Colonic mucosa (tissue), 4 donors: ENCODE data around the gene CRADD. TPM values are rescaled to one million over a fixed set of nuclear protein-coding genes. Genes with fewer than 3 reads are reported as not detected.
"Not testable (repeated sequence)": the region's sequence is repeated elsewhere in the genome, so short reads cannot be mapped to it uniquely, and the experiment has no call there.

Source experiments
- DNase-seq: peaks from one replicate; pipeline ENCODE4 v3.0.0-alpha.2; 2020
- H3K27ac ChIP-seq: fragments of 200-600 bp; one replicate; pipeline ENCODE4 v1.8.0; 2021
- H3K27me3 ChIP-seq: fragments of 200-600 bp; one replicate; pipeline ENCODE4 v1.8.0; 2021
- H3K36me3 ChIP-seq: fragments of 200-600 bp; one replicate; pipeline ENCODE4 v1.8.0; 2021
- H3K4me1 ChIP-seq: fragments of 200-600 bp; one replicate; pipeline ENCODE4 v1.8.0; 2021; ENCODE audit warnings: mild to moderate bottlenecking
- H3K4me3 ChIP-seq: fragments of 200-600 bp; one replicate; pipeline ENCODE4 v1.8.0; 2021
- H3K9ac ChIP-seq, 2 donors: one replicate each; pipeline ENCODE4 v1.7.0; 2013; ENCODE audit warnings: control low read depth in 2 of 2, low read depth in 2 of 2, low read length in 2 of 2
- H3K9me3 ChIP-seq: fragments of 200-600 bp; one replicate; pipeline ENCODE4 v1.8.0; 2021
- CTCF ChIP-seq: fragments of 200-600 bp; IDR thresholded peaks from one replicate; pipeline ENCODE4 v1.8.0; 2022; ENCODE audit warnings: antibody characterized with exemption, mild to moderate bottlenecking
- intact Hi-C: fragments of 100-400 bp; cut with DNase I; formaldehyde crosslinking; loops from one replicate; pipeline ENCODE4 v1.14.1; 2022
- total RNA-seq, 2 donors: library from RNA; stranded (reverse); fragmentation: NEBNext Ultra II Directional in 1 of 2; extraction: Animal tissue kit (Norgen Biotek cat#: 25700) in 1 of 2; gene quantifications; one replicate each; pipeline ENCODE4 v1.2.1, GENCODE V29; 2021
- donor health status: healthy.
- donor health status: DM: no; HTN: no; CAD: no.
- donor health status: DM: no; HTN: no; CAD: no.

The CRADD gene
- total RNA-seq, 2 donors from 2014 or later: 18.2 to 23.9 TPM

- H3K27ac ChIP-seq: no peak overlapping the region
- no peaks in the 10 kb centered on the region for H3K4me1 ChIP-seq
- DNase-seq: no peak
- H3K9ac ChIP-seq: no peak overlapping the region
- H3K27me3 ChIP-seq: no peaks in the 10 kb centered on the region
- no peak for TF ChIP-seq CTCF
- intact Hi-C loops: no loop called here
- H3K4me3 ChIP-seq: no peak overlapping the region
- H3K9me3 ChIP-seq: no peaks in the 10 kb centered on the region
- H3K36me3 ChIP-seq: no peaks in the 10 kb centered on the region
Measured at GRCh38 chr12:93753285-93753684, 76.1 kb downstream of the CRADD start.

GRCh38 chr12:93753838-93754429, 76.8 kb downstream of the CRADD start:
- DNase-seq: no peak
- Histone ChIP-seq H3K9me3 (no peaks in the 10 kb centered on the region), H3K4me3 (no peak overlapping the region), H3K9ac (no peak overlapping the region), H3K4me1 (no peaks in the 10 kb centered on the region), H3K27me3 (no peaks in the 10 kb centered on the region), H3K36me3 (no peaks in the 10 kb centered on the region), H3K27ac (no peak overlapping the region)
- intact Hi-C loops: no loop called here
- no peak for TF ChIP-seq CTCF

GRCh38 chr12:93754859-93755258, 77.7 kb downstream of the CRADD start:
- H3K27me3 ChIP-seq, H3K9ac ChIP-seq, H3K36me3 ChIP-seq, H3K4me3 ChIP-seq, H3K9me3 ChIP-seq, H3K27ac ChIP-seq, H3K4me1 ChIP-seq, DNase-seq, intact Hi-C loops: not testable (repeated sequence)

GRCh38 chr12:93756288-93756687, 79.1 kb downstream of the CRADD start:
- DNase-seq: no peak
- Histone ChIP-seq H3K36me3 (no peaks in the 10 kb centered on the region), H3K4me1 (no peaks in the 10 kb centered on the region), H3K4me3 (no peak overlapping the region), H3K9ac (no peak overlapping the region), H3K27me3 (no peaks in the 10 kb centered on the region), H3K27ac (no peak overlapping the region), H3K9me3 (no peaks in the 10 kb centered on the region)
- no peak for TF ChIP-seq CTCF
- intact Hi-C loops: no loop called here

GRCh38 chr12:93757792-93758694, 80.9 kb downstream of the CRADD start:
- H3K9ac ChIP-seq: no peak overlapping the region
- no peak for DNase-seq
- H3K36me3 ChIP-seq: no peaks in the 10 kb centered on the region
- TF ChIP-seq CTCF: no peak
- intact Hi-C loops: no loop called here
- no peaks in the 10 kb centered on the region for H3K4me1 ChIP-seq
- no peak overlapping the region for H3K4me3 ChIP-seq
- H3K9me3 ChIP-seq: no peaks in the 10 kb centered on the region
- no peaks in the 10 kb centered on the region for H3K27me3 ChIP-seq
- H3K27ac ChIP-seq: no peak overlapping the region
